OCI-LY7 (cell line): ENCODE measurements around the gene LRCH3. TPM values are rescaled to one million over a fixed set of nuclear protein-coding genes. Genes with fewer than 3 reads are reported as not detected.

ENCODE experiments used
- Bru-seq: library from RNA; stranded (reverse); fragments of 400-500 nt; gene quantifications from one replicate; lab custom pipeline; 2021; lab: Mats Ljungman, UMichigan
- BruChase-seq, 2 experiments: library from RNA; stranded (reverse); fragments of 400-500 nt; gene quantifications; one replicate each; lab custom pipeline; 2021; lab: Mats Ljungman, UMichigan
- BruUV-seq: library from RNA; stranded (reverse); fragments of 400-500 nt; replicated peaks from 2 replicates; lab custom pipeline; 2021; lab: Mats Ljungman, UMichigan
- CTCF ChIA-PET: fragments of 300-600 bp; sonication (Branson Sonifier 250); formaldehyde crosslinking; loops from one replicate; lab custom pipeline; 2022; ENCODE audit warnings: antibody characterized with exemption; ENCODE audit not compliant: unreplicated experiment; lab: Charles Lee
- POLR2A ChIA-PET: fragments of 300-600 bp; sonication (Branson Sonifier 250); formaldehyde crosslinking; loops from one replicate; lab custom pipeline; 2022; ENCODE audit warnings: antibody characterized with exemption; lab: Charles Lee
- DNase-seq: peaks from one replicate; pipeline ENCODE4 v3.0.0-alpha.2; 2015; ENCODE audit warnings: low spot score
- H2AFZ ChIP-seq: fragments of 200-600 bp; sonication (generic), shearing (Covaris generic); 2 replicates; pipeline ENCODE4 v1.6.1; 2014; ENCODE audit warnings: mild to moderate bottlenecking, antibody characterized with exemption, low read length, moderate library complexity
- H3K27ac ChIP-seq: fragments of 200-600 bp; sonication (generic); 2 replicates; pipeline ENCODE4 v1.5.1; 2014; ENCODE audit warnings: mixed run types, low read depth, mild to moderate bottlenecking, moderate library complexity, low read length, inconsistent platforms; ENCODE audit not compliant: poor library complexity, severe bottlenecking
- H3K36me3 ChIP-seq: fragments of 200-600 bp; sonication (generic); 2 replicates; pipeline ENCODE4 v1.6.1; 2014; ENCODE audit warnings: mild to moderate bottlenecking, antibody characterized with exemption, low read length, moderate library complexity, mixed read lengths; ENCODE audit not compliant: insufficient read depth
- H3K4me1 ChIP-seq: fragments of 200-600 bp; sonication (generic); 2 replicates; pipeline ENCODE4 v1.5.1; 2014; ENCODE audit warnings: mild to moderate bottlenecking, low read length; ENCODE audit not compliant: insufficient read depth, poor library complexity, severe bottlenecking
- H3K4me2 ChIP-seq: fragments of 200-600 bp; sonication (generic); 2 replicates; pipeline ENCODE4 v1.6.1; 2014; ENCODE audit warnings: mild to moderate bottlenecking, low read length
- H3K4me3 ChIP-seq: fragments of 200-600 bp; sonication (generic); 2 replicates; pipeline ENCODE4 v1.5.1; 2014; ENCODE audit warnings: mild to moderate bottlenecking, low read depth, low read length; ENCODE audit not compliant: poor library complexity, severe bottlenecking
- H3K79me2 ChIP-seq: fragments of 200-600 bp; sonication (generic); 2 replicates; pipeline ENCODE4 v1.6.1; 2016; ENCODE audit warnings: low read depth, mild to moderate bottlenecking, low read length, moderate library complexity, mixed read lengths; ENCODE audit not compliant: insufficient read depth
- H3K9me2 ChIP-seq: fragments of 200-600 bp; sonication (generic); 2 replicates; pipeline ENCODE4 v1.6.1; 2016; ENCODE audit warnings: mild to moderate bottlenecking, low read length, mixed read lengths; ENCODE audit not compliant: insufficient read depth
- H3K9me3 ChIP-seq: fragments of 200-600 bp; sonication (generic); 2 replicates; pipeline ENCODE4 v1.6.1; 2014; ENCODE audit warnings: mild to moderate bottlenecking, mixed run types, low read length, mixed read lengths
- H4K20me1 ChIP-seq: fragments of 200-600 bp; sonication (generic); 2 replicates; pipeline ENCODE4 v1.6.1; 2014; ENCODE audit warnings: mild to moderate bottlenecking, antibody characterized with exemption, low read length, moderate library complexity, mixed read lengths; ENCODE audit not compliant: insufficient read depth
- EZH2phosphoT487 ChIP-seq: fragments of 200-600 bp; sonication (generic); IDR thresholded peaks from 2 replicates; pipeline ENCODE4 v1.6.1; 2018; ENCODE audit warnings: low read depth, borderline replicate concordance, mild to moderate bottlenecking, mixed run types, antibody characterized with exemption, low read length, moderate library complexity, mixed read lengths
- intact Hi-C: fragments of 100-400 bp; cut with micrococcal nuclease; formaldehyde crosslinking; loops from one replicate; pipeline ENCODE4 v1.10.0; 2022; ENCODE audit not compliant: unreplicated experiment
- long read RNA-seq: library from polyadenylated mRNA; stranded (forward); transcript quantifications from one replicate; pipeline ENCODE4 v2.0.0, GENCODE V29; 2022
- total RNA-seq, 2 experiments: library from RNA; depleted of rRNA in 1 of 2; stranded (reverse); fragments of >200 nt in 1 of 2; shearing (Covaris generic) in 1 of 2; gene quantifications; 2 replicates each; pipeline ENCODE4 v1.2.3, GENCODE V29; 2014 to 2022
- TF ChIP-seq, protein P1 (sequence below): fragments of 200-600 bp; sonication (generic); conservative IDR thresholded peaks from 2 replicates; pipeline ENCODE4 v1.5.1; 2014; ENCODE audit warnings: mild to moderate bottlenecking, antibody characterized with exemption, low read length, moderate library complexity, mixed read lengths

The LRCH3 gene
- total RNA-seq (2014; rRNA removed; shearing (Covaris generic)), result 39.0 and 44.2 TPM in 2 replicates
- 52.6 and 53.0 TPM in 2 replicates for total RNA-seq (2022)
- percentile 78 among the genes with signal in this experiment for Bru-seq, nascent RNA
- percentile 81 among the genes with signal in this experiment for BruChase-seq, experiment 1, labeled RNA remaining after a 6-hour chase
- percentile 81 among the genes with signal in this experiment for BruChase-seq, experiment 2, labeled RNA remaining after a 2-hour chase
- long read RNA-seq, full-length matches to known transcripts, result 10 of 47 reads
- long read RNA-seq, partial matches to known transcripts, result 16 of 47 reads
- long read RNA-seq, other reads (novel, unspliced or antisense), result 21 of 47 reads

DNA sequence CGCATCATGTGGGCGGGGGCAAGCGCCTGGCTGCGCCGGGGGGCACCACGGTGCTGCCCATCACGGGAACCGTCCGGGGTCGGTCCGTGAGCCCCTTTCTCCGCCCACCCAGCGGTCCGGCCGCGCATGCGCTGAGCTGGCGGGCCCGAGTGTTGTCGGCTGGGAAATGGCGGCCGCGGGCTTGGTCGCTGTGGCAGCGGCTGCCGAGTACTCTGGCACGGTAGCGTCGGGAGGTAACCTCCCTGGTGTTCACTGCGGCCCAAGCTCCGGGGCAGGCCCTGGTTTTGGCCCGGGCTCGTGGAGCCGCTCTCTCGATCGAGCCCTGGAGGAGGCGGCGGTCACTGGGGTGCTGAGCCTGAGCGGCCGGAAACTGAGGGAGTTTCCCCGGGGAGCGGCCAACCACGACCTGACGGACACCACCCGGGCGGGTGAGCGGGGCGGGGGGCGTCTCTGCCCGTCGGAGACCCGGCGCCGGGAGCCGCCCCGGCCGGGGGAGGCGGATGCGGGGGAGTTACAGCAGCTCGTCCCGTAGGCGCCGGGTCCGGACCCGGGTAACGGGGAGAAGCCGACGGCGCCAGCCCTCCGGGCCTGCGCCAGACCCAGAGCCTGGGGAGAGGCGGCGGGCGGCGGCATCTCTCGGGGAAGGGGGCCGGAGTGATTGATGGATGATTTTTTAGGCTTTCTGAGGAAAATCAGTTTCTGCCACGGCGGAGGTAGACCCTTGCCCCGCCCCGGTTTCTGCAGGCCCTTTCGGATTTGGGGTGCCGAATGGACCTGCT, at the start of gene LRCH3:
Gene LRCH3, plus strand, starts transcription at position 142 of the 779 bp plus-strand sequence. Its CDS starts 25 bp downstream, at position 167.
- H3K9me2 ChIP-seq, result no peaks in the 10 kb centered on the region
- peaks cover 44% of the 10 kb centered on the region for H3K79me2 ChIP-seq
- ChIA-PET CTCF (no interaction called here), POLR2A (interaction anchor here (0.6 to 2.0 kb wide), 9 partner anchors 9 to 485 kb away, joined by 3 to 8 read pairs (median 3); no protein-coding TSS in a partner anchor)
- peak within 1 kb of the TSS; percentile 84 for H3K4me3 ChIP-seq
- no TSS peak for BruUV-seq
- peak within 1 kb of the TSS; percentile 95 for H3K4me2 ChIP-seq
- H3K27ac ChIP-seq, result peak within 1 kb of the TSS; percentile 84
- no peak for TF ChIP-seq EZH2phosphoT487
- TF ChIP-seq, protein P1, sequence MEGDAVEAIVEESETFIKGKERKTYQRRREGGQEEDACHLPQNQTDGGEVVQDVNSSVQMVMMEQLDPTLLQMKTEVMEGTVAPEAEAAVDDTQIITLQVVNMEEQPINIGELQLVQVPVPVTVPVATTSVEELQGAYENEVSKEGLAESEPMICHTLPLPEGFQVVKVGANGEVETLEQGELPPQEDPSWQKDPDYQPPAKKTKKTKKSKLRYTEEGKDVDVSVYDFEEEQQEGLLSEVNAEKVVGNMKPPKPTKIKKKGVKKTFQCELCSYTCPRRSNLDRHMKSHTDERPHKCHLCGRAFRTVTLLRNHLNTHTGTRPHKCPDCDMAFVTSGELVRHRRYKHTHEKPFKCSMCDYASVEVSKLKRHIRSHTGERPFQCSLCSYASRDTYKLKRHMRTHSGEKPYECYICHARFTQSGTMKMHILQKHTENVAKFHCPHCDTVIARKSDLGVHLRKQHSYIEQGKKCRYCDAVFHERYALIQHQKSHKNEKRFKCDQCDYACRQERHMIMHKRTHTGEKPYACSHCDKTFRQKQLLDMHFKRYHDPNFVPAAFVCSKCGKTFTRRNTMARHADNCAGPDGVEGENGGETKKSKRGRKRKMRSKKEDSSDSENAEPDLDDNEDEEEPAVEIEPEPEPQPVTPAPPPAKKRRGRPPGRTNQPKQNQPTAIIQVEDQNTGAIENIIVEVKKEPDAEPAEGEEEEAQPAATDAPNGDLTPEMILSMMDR, result no peak
- no peaks in the 10 kb centered on the region for H3K9me3 ChIP-seq
- peak; percentile 88 for DNase-seq
- no peaks in the 10 kb centered on the region for H3K36me3 ChIP-seq
- H3K4me1 ChIP-seq, result peaks cover 36% of the 10 kb centered on the region
- H4K20me1 ChIP-seq, result peaks cover 8% of the 10 kb centered on the region; the same call in 1 of the 2 replicates
- intact Hi-C loops, result loop anchor here (2.0 kb wide), 3 partner anchors 41 to 79 kb away; partner anchors contain the start of gene RUBCN
- H2AFZ ChIP-seq, result peak within 1 kb of the TSS; percentile 70

DNA sequence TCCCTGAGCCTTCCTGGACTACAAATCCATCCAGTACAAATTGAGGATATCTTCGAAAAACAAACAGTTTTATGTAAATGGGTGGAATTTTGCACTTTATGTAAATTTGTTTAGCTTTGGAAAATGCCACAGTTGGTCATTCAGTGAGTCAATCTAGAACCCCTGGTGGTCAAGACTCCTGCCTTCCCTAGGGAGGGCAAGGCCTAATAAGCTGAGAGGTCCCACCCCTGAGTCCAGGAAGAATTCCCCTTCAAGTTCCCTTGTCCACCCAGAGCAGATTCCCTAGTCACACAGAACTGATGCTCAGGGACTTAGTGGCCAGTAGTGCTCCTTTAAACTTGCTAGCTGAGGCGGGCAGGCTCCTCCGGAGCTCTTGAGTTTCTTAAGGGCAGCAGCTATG, 48.3 kb upstream of the LRCH3 start:
- no TSS peak for BruUV-seq
- no peaks in the 10 kb centered on the region for H3K9me3 ChIP-seq
- TF ChIP-seq, protein P1, result no peak
- no peak for TF ChIP-seq EZH2phosphoT487
- no peaks in the 10 kb centered on the region for H3K9me2 ChIP-seq
- intact Hi-C loops, result no loop called here
- H3K4me2 ChIP-seq, result no peak overlapping the region
- no peaks in the 10 kb centered on the region for H3K36me3 ChIP-seq
- POLR2A ChIA-PET, result interaction anchor here (1.0 kb wide), 1 partner anchor 48 kb away, joined by 3 read pairs; the partner anchor contains the start of gene LRCH3
- no peak overlapping the region for H3K27ac ChIP-seq
- no peak for DNase-seq
- peaks cover 22% of the 10 kb centered on the region for H3K4me1 ChIP-seq
- no peak overlapping the region for H2AFZ ChIP-seq
- peaks cover 7% of the 10 kb centered on the region; the same call in 1 of the 2 replicates for H3K79me2 ChIP-seq
- CTCF ChIA-PET, result no interaction called here
- no peak overlapping the region for H3K4me3 ChIP-seq
- no peaks in the 10 kb centered on the region for H4K20me1 ChIP-seq
